Rectal smooth muscle tissue (tissue), 1 donor: ENCODE data around the gene ZIC5.

ENCODE experiments used
- H3K27ac ChIP-seq: one replicate; pipeline ENCODE4 v1.7.0; 2013; ENCODE audit warnings: low read depth, low read length, inconsistent platforms
- H3K27me3 ChIP-seq: one replicate; pipeline ENCODE4 v1.7.0; 2013; ENCODE audit warnings: low read length; ENCODE audit not compliant: control insufficient read depth, insufficient read depth
- H3K36me3 ChIP-seq: one replicate; pipeline ENCODE4 v1.7.0; 2013; ENCODE audit warnings: low read length; ENCODE audit not compliant: control insufficient read depth, insufficient read depth
- H3K4me1 ChIP-seq: one replicate; pipeline ENCODE4 v1.7.0; 2013; ENCODE audit warnings: low read length; ENCODE audit not compliant: control insufficient read depth, insufficient read depth
- H3K4me3 ChIP-seq: one replicate; pipeline ENCODE4 v1.7.0; 2013; ENCODE audit warnings: low read length
- H3K9ac ChIP-seq: one replicate; pipeline ENCODE4 v1.7.0; 2013; ENCODE audit warnings: low read length

The ZIC5 gene

GRCh38 chr13:99922631-99923404, 48.7 kb downstream of the ZIC5 start:
- no peak overlapping the region for H3K4me3 ChIP-seq
- no peaks in the 10 kb centered on the region for H3K36me3 ChIP-seq
- H3K4me1 ChIP-seq, result no peaks in the 10 kb centered on the region
- H3K9ac ChIP-seq, result no peak overlapping the region
- H3K27ac ChIP-seq, result no peak overlapping the region
- H3K27me3 ChIP-seq, result peaks cover 4% of the 10 kb centered on the region

GRCh38 chr13:99919132-99919531, 52.4 kb downstream of the ZIC5 start:
- H3K4me1 ChIP-seq, result no peaks in the 10 kb centered on the region
- H3K27ac ChIP-seq, result no peak overlapping the region
- H3K27me3 ChIP-seq, result peaks cover 3% of the 10 kb centered on the region
- no peak overlapping the region for H3K9ac ChIP-seq
- no peak overlapping the region for H3K4me3 ChIP-seq
- no peaks in the 10 kb centered on the region for H3K36me3 ChIP-seq

- Histone ChIP-seq H3K36me3 (no peaks in the 10 kb centered on the region), H3K9ac (no peak overlapping the region), H3K4me1 (no peaks in the 10 kb centered on the region), H3K4me3 (no peak overlapping the region), H3K27ac (no peak overlapping the region), H3K27me3 (peaks cover 3% of the 10 kb centered on the region)
Observed at GRCh38 chr13:99916366-99917103, 55.0 kb downstream of the ZIC5 start.

- Histone ChIP-seq H3K4me3 (no peak overlapping the region), H3K27me3 (peaks cover 3% of the 10 kb centered on the region)
Observed at GRCh38 chr13:99913167-99913566, 58.4 kb downstream of the ZIC5 start.

More at GRCh38 chr13:99913167-99913566, 58.4 kb downstream of the ZIC5 start:
- no peaks in the 10 kb centered on the region for H3K4me1 ChIP-seq
- no peaks in the 10 kb centered on the region for H3K36me3 ChIP-seq
- no peak overlapping the region for H3K9ac ChIP-seq
- no peak overlapping the region for H3K27ac ChIP-seq
